GM10266 (cell line): ENCODE results near the gene PITPNC1.

Experiments used
- DNase-seq: peaks from one replicate; pipeline ENCODE4 v3.0.0; 2012; ENCODE audit errors: extremely low spot score
- CTCF ChIP-seq: IDR thresholded peaks from 2 replicates; pipeline ENCODE4 v1.5.1; 2012; ENCODE audit warnings: mild to moderate bottlenecking, low read depth; ENCODE audit not compliant: control insufficient read depth, insufficient read depth; ENCODE audit errors: missing control alignments

Gene PITPNC1

GRCh38 chr17:67411397-67411796, 34.3 kb downstream of the PITPNC1 start:
- no peak for TF ChIP-seq CTCF
- DNase-seq: no peak

GRCh38 chr17:67412032-67412431, 35.0 kb downstream of the PITPNC1 start:
- no peak for DNase-seq
- TF ChIP-seq CTCF: no peak

- no peak for DNase-seq
- TF ChIP-seq CTCF: no peak
Measured at GRCh38 chr17:67412941-67413340, 35.9 kb downstream of the PITPNC1 start.

- no peak for TF ChIP-seq CTCF
- DNase-seq: no peak
Measured at GRCh38 chr17:67413388-67413787, 36.3 kb downstream of the PITPNC1 start.

- TF ChIP-seq CTCF: no peak
- DNase-seq: no peak
Measured at GRCh38 chr17:67414130-67414529, 37.0 kb downstream of the PITPNC1 start.

- no peak for TF ChIP-seq CTCF
- no peak for DNase-seq
Measured at GRCh38 chr17:67414559-67414958, 37.5 kb downstream of the PITPNC1 start.

GRCh38 chr17:67415291-67415690, 38.2 kb downstream of the PITPNC1 start:
- DNase-seq: no peak
- TF ChIP-seq CTCF: no peak

GRCh38 chr17:67417507-67417906, 40.4 kb downstream of the PITPNC1 start:
- TF ChIP-seq CTCF: no peak
- no peak for DNase-seq
